ENCODE measurements around the gene MGA.

The MGA gene

GRCh38 chr15:41822471-41822870 is 162.3 kb downstream of the MGA start:
- TF ChIP-seq EZH2phosphoT487 (IDR thresholded peaks at IDR 0.05; ENCODE audit: borderline replicate concordance, low read length) (no peak), CTCF (IDR thresholded peaks at IDR 0.05; ENCODE audit: low read depth, low read length, poor library complexity, severe bottlenecking) (no peak)
- no peaks in the 10 kb centered on the region for H3K36me3 ChIP-seq (ENCODE audit: control insufficient read depth, low read length)
- peaks cover 4% of the 10 kb centered on the region for H3K4me1 ChIP-seq (ENCODE audit: control insufficient read depth, low read length)
- no peaks in the 10 kb centered on the region for H3F3A ChIP-seq (ENCODE audit: control insufficient read depth, insufficient read depth)
- H3K79me2 ChIP-seq (ENCODE audit: control insufficient read depth, low read length), result no peaks in the 10 kb centered on the region
- H3K9me2 ChIP-seq (replicated peaks; ENCODE audit: control insufficient read depth, low read length), result no peaks in the 10 kb centered on the region
- no peaks in the 10 kb centered on the region for H3K27me3 ChIP-seq (ENCODE audit: control insufficient read depth, low read length)
- no peak overlapping the region for H3K4me3 ChIP-seq (ENCODE audit: low read length)
- H3K9me3 ChIP-seq (ENCODE audit: control insufficient read depth, insufficient read depth, low read length), result no peaks in the 10 kb centered on the region
- no peak overlapping the region for H3K4me2 ChIP-seq (ENCODE audit: low read length)
- no peak overlapping the region for H3K27ac ChIP-seq (ENCODE audit: low read depth, low read length)
- H4K20me1 ChIP-seq (ENCODE audit: control insufficient read depth, insufficient read depth, low read depth, low read length), result no peaks in the 10 kb centered on the region

Data from DOHH2 (cell line).